Lung (tissue), 12 donors: Measurements from ENCODE around the gene MYO16. TPM values are rescaled to one million over a fixed set of nuclear protein-coding genes. Genes with fewer than 3 reads are reported as not detected.
A peak's percentile ranks its signal among the peaks of the same experiment; 100 is the strongest.

Experiments used
- ATAC-seq: fragments of 200-7000 bp; cut with Tn5 transposase; one replicate; pipeline ENCODE4 v1.9.1; 2020; ENCODE audit warnings: moderate number of reproducible peaks; ENCODE audit not compliant: insufficient read depth, low FRiP score
- DNase-seq, 3 donors: peaks; one replicate each; pipeline ENCODE4 v3.0.0-alpha.2; 2013 to 2017
- H3K27ac ChIP-seq, 2 donors: one replicate each; pipeline ENCODE4 v1.5.1; 2013; ENCODE audit warnings: mild to moderate bottlenecking in 2 of 2, moderate library complexity in 2 of 2, control low read depth in 1 of 2, inconsistent platforms in 1 of 2, low read depth in 1 of 2, low read length in 1 of 2
- H3K27me3 ChIP-seq, 3 donors: one replicate each; pipeline ENCODE4 v1.5.1; 2013; ENCODE audit warnings: low read length in 2 of 3; ENCODE audit not compliant: control insufficient read depth in 3 of 3, insufficient read depth in 3 of 3
- H3K36me3 ChIP-seq, 4 donors: one replicate each; pipeline ENCODE4 v1.5.1; 2013; ENCODE audit warnings: low read length in 4 of 4, mild to moderate bottlenecking in 1 of 4, moderate library complexity in 1 of 4; ENCODE audit not compliant: control insufficient read depth in 4 of 4, insufficient read depth in 4 of 4
- H3K4me1 ChIP-seq, 5 donors: one replicate each; pipeline ENCODE4 v1.5.1; 2013; ENCODE audit warnings: low read length in 5 of 5, mild to moderate bottlenecking in 2 of 5, moderate library complexity in 1 of 5; ENCODE audit not compliant: control insufficient read depth in 5 of 5, insufficient read depth in 5 of 5
- H3K4me3 ChIP-seq: one replicate; pipeline ENCODE4 v1.5.1; 2013; ENCODE audit warnings: mild to moderate bottlenecking, control low read depth, moderate library complexity
- H3K9ac ChIP-seq, 2 donors: one replicate each; pipeline ENCODE4 v1.5.1; 2013; ENCODE audit warnings: low read length in 2 of 2, control low read depth in 1 of 2; ENCODE audit not compliant: insufficient read depth in 1 of 2
- H3K9me3 ChIP-seq, 4 donors: one replicate each; pipeline ENCODE4 v1.5.1; 2013; ENCODE audit warnings: low read length in 3 of 4, mild to moderate bottlenecking in 1 of 4, moderate library complexity in 1 of 4; ENCODE audit not compliant: control insufficient read depth in 4 of 4, insufficient read depth in 3 of 4
- WGBS, 2 donors: extraction: QIAGEN DNeasy Blood & Tissue Kit; methylation state at CpG; one replicate each; pipeline ENCODE4 v1.1.7; 2013; 5-methylcytosine and 5-hydroxymethylcytosine counted together
- polyA plus RNA-seq, 2 donors: library from polyadenylated mRNA; stranded (reverse); fragments of 200-250 nt; gene quantifications; one replicate each; pipeline ENCODE4 v1.2.1, GENCODE V29; 2013
- total RNA-seq, 2 donors: library from RNA; depleted of rRNA in 1 of 2; stranded (reverse); fragments of >200 nt in 1 of 2; gene quantifications; one replicate each; pipeline ENCODE4 v1.2.1, GENCODE V29; 2014 to 2021
- TF ChIP-seq, protein P1 (sequence below): IDR thresholded peaks from 2 replicates; pipeline ENCODE4 v1.5.1; 2012; ENCODE audit warnings: mild to moderate bottlenecking; ENCODE audit errors: control extremely low read depth, extremely low read depth
- donor health status: control.
- donor health status: control.
- donor health status: Bipolar disorder and iron deficiency.
- donor health status: healthy.
- donor health status: DM: yes; HTN: yes; CAD: no.

Gene MYO16
- total and polyA plus RNA-seq, 4 donors = 0.12 to 13.8 (median 0.88) TPM

DNA sequence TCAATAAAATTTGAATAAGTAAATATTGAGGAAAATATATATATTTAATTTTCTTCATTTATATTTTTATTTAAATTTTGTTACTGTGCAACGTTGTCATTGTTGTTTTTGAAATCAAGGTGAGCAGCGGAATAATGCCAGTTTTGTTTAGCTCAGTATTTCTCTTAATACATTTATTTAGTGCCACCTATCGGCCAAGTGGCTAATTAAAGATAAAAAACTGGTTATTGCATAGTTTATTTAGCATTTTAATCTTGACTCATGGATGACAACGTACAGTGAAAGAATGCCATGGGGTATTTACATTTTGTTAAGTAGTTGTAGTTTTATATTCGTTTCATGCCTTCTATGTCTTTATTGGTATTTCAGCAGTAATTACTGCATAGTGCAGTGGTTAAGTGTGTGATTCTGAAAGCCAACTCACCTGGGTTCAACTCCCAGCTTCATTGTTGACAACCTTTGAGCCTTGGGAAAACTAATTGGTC, 265.9 kb downstream of the MYO16 start:
- Histone ChIP-seq H3K9ac (no peak overlapping the region), H3K9me3 (no peaks in the 10 kb centered on the region), H3K4me1 (no peaks in the 10 kb centered on the region), H3K27me3 (peaks cover 0 to 3% (median 0%) of the 10 kb centered on the region in 3 donors), H3K36me3 (no peaks in the 10 kb centered on the region), H3K27ac (no peak overlapping the region), H3K4me3 (no peak overlapping the region)
- 7 to 13% methylated on average over 5 of the region's 5 CpGs for WGBS, 2 donors
- ATAC-seq (no peak), DNase-seq (peak in 2 of 3 donors; percentile 65)
- TF ChIP-seq, protein P1, sequence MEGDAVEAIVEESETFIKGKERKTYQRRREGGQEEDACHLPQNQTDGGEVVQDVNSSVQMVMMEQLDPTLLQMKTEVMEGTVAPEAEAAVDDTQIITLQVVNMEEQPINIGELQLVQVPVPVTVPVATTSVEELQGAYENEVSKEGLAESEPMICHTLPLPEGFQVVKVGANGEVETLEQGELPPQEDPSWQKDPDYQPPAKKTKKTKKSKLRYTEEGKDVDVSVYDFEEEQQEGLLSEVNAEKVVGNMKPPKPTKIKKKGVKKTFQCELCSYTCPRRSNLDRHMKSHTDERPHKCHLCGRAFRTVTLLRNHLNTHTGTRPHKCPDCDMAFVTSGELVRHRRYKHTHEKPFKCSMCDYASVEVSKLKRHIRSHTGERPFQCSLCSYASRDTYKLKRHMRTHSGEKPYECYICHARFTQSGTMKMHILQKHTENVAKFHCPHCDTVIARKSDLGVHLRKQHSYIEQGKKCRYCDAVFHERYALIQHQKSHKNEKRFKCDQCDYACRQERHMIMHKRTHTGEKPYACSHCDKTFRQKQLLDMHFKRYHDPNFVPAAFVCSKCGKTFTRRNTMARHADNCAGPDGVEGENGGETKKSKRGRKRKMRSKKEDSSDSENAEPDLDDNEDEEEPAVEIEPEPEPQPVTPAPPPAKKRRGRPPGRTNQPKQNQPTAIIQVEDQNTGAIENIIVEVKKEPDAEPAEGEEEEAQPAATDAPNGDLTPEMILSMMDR = peak; percentile 25

DNA sequence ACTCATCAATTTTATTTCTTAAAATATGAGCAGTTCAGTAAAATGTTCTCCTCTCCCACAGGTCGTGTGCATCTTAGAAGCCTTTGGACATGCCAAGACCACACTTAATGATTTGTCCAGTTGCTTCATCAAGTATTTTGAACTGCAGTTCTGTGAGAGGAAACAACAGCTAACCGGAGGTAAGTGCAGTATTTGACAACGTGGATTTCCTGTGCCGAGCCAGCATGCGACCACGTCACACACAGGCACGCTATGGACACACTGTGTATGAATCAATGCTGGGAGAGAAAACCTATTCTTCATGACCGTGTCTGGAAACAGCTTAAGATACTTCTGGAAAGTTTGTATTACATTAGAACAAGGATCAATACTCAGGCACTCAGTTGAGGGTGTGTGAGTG, 268.5 kb downstream of the MYO16 start:
- H3K27ac ChIP-seq = no peak overlapping the region
- H3K4me1 ChIP-seq = no peaks in the 10 kb centered on the region
- H3K27me3 ChIP-seq = peaks cover 0 to 3% (median 0%) of the 10 kb centered on the region in 3 donors
- 23 to 29% methylated on average over 8 of the region's 8 CpGs for WGBS, 2 donors
- no peaks in the 10 kb centered on the region for H3K9me3 ChIP-seq
- no peak overlapping the region for H3K4me3 ChIP-seq
- H3K9ac ChIP-seq = no peak overlapping the region
- TF ChIP-seq, protein P1 = no peak
- ATAC-seq = no peak
- no peak for DNase-seq
- no peaks in the 10 kb centered on the region for H3K36me3 ChIP-seq

DNA sequence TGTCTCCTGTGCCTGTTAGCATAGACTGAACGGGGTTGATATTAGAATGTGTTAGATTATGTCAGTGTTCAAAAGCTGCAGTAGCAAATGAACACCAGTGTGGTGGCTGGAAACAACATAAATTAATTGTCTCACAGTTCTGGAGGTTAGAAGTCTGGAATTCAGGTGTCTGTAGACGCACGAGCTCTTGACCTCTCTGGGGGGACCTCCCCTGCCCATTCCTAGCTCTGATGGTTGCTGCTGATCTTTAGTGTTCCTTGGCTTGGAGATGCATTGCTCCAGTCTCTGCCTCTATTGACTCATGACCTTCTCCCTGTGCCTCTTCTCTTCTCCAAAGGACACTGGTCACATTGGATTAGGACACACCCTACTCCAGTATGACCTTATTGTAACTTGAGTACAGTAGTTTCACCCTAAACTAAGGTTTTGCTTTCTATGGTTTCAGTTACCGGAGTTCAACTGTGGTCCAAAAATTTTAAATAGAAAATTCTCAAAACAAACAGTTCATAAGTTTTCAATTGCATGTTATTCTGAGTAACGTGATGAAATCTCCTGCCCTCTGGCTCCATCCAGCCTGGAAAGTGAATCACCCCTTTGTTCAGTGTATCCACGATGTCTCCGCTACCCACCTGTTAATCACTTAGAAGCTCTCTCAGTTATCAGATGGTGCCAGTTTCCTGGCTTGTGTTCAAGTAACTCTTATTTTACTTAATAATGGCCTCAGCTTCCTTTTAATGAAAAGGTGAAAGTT, 273.2 kb downstream of the MYO16 start:
- ATAC-seq (no peak), DNase-seq (no peak)
- TF ChIP-seq, protein P1 = no peak
- Histone ChIP-seq H3K4me1 (no peaks in the 10 kb centered on the region), H3K9ac (no peak overlapping the region), H3K27ac (no peak overlapping the region), H3K9me3 (no peaks in the 10 kb centered on the region), H3K4me3 (no peak overlapping the region), H3K27me3 (no peaks in the 10 kb centered on the region), H3K36me3 (no peaks in the 10 kb centered on the region)
- WGBS, 2 donors = 73 to 80% methylated on average over 7 of the region's 7 CpGs
